ENCODE measurements around the gene TCOF1. TPM values are rescaled to one million over a fixed set of nuclear protein-coding genes. Genes with fewer than 3 reads are reported as not detected.

TCOF1 gene
- total and polyA plus RNA-seq, 2 donors (not counting 3 experiments of a cell fraction or from before 2014, with no cell fraction given), result 11.2 to 52.0 TPM

DNA sequence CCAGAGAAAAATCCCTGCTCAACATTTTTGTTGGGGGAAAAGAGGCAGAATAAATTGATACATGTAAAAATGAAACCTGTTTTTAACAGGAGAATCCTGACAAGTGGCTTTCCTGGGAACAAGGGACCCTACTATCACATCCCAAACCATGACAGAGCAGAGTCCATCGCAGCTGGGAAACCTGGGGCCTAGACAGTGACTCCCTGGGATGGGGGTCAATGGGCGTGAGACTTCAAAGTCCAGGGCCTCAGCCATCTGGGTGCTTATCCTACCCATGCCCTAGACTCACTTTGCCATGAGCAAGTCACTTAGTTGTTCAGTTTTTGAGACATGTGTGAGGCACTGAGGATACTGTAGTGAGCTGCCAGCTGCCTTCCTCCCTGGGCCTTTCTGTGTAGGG lies 5.7 kb downstream of the TCOF1 start:
- Histone ChIP-seq H3K27ac (ENCODE audit: insufficient read depth, low read depth, low read length) (no peak overlapping the region), H3K9ac (replicated peaks; ENCODE audit: extremely low read depth, insufficient read depth, low read length) (no peak overlapping the region), H2AFZ (ENCODE audit: low read depth, low read length) (no peak overlapping the region), H3K9me3 (replicated peaks; ENCODE audit: control insufficient read depth, insufficient read depth, low read length) (no peaks in the 10 kb centered on the region), H3K27me3 (ENCODE audit: control insufficient read depth in 2 of 2, insufficient read depth in 2 of 2, low read length in 2 of 2) (no peaks in the 10 kb centered on the region), H3K4me1 (ENCODE audit: control insufficient read depth, extremely low read depth, insufficient read depth, low read length) (no peaks in the 10 kb centered on the region), H3K4me3 (replicated peaks in 1 of 3; ENCODE audit: insufficient read depth in 1 of 3, low read depth in 1 of 3, low read length in 3 of 3) (no peak overlapping the region), H4K20me1 (replicated peaks; ENCODE audit: control insufficient read depth, extremely low read depth, insufficient read depth, low read length) (no peaks in the 10 kb centered on the region), H3K9me1 (replicated peaks; ENCODE audit: control insufficient read depth, extremely low read depth, insufficient read depth, low read length) (no peaks in the 10 kb centered on the region), H3K36me3 (ENCODE audit: control insufficient read depth in 2 of 2, extremely low read depth in 1 of 2, insufficient read depth in 2 of 2, low read length in 2 of 2) (peaks cover 6 to 31% of the 10 kb centered on the region in 2 experiments), H3K79me2 (ENCODE audit: control insufficient read depth, insufficient read depth, low read length) (peaks cover 25% of the 10 kb centered on the region), H3K4me2 (ENCODE audit: insufficient read depth, low read length) (no peak overlapping the region)
- CTCF ChIA-PET, result interaction anchor here (1.4 to 1.9 kb wide), 2 partner anchors 14 to 73 kb away, joined by 4 to 6 read pairs; no protein-coding TSS in a partner anchor
- POLR2A ChIA-PET, result no interaction called here
- no TSS peak for BruUV-seq (replicated peaks)
- TF ChIP-seq, protein P1, sequence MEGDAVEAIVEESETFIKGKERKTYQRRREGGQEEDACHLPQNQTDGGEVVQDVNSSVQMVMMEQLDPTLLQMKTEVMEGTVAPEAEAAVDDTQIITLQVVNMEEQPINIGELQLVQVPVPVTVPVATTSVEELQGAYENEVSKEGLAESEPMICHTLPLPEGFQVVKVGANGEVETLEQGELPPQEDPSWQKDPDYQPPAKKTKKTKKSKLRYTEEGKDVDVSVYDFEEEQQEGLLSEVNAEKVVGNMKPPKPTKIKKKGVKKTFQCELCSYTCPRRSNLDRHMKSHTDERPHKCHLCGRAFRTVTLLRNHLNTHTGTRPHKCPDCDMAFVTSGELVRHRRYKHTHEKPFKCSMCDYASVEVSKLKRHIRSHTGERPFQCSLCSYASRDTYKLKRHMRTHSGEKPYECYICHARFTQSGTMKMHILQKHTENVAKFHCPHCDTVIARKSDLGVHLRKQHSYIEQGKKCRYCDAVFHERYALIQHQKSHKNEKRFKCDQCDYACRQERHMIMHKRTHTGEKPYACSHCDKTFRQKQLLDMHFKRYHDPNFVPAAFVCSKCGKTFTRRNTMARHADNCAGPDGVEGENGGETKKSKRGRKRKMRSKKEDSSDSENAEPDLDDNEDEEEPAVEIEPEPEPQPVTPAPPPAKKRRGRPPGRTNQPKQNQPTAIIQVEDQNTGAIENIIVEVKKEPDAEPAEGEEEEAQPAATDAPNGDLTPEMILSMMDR (IDR thresholded peaks at IDR 0.05; ENCODE audit: extremely low read depth in 1 of 2, insufficient read depth in 1 of 2, low read depth in 1 of 2, low read length in 2 of 2), result no peak
- TF ChIP-seq FOS (IDR thresholded peaks at IDR 0.05; ENCODE audit: borderline replicate concordance, insufficient read depth, low read length) (no peak), POLR2AphosphoS5 (IDR thresholded peaks at IDR 0.05; ENCODE audit: insufficient read depth, low read depth, low read length) (no peak), GATA2 (IDR thresholded peaks at IDR 0.05; ENCODE audit: insufficient read depth, insufficient read length, low read depth, low read length) (no peak), EZH2 (IDR thresholded peaks at IDR 0.05; ENCODE audit: borderline replicate concordance, low read depth, low read length, severe bottlenecking) (no peak), MYC (IDR thresholded peaks at IDR 0.05; ENCODE audit: low read depth, low read length) (no peak), POLR2A (IDR thresholded peaks at IDR 0.05; ENCODE audit: low read depth, low read length) (no peak), JUN (IDR thresholded peaks at IDR 0.05; ENCODE audit: borderline replicate concordance, insufficient read depth, insufficient read length, low read depth) (no peak)
- TF ChIP-seq, protein P2, sequence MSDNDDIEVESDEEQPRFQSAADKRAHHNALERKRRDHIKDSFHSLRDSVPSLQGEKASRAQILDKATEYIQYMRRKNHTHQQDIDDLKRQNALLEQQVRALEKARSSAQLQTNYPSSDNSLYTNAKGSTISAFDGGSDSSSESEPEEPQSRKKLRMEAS (IDR thresholded peaks at IDR 0.05; ENCODE audit: insufficient read depth, insufficient read length), result no peak
- FAIRE-seq (no peak), DNase-seq (ENCODE audit: low read depth, low spot score) (no peak)
- intact Hi-C loops (cut with micrococcal nuclease), result no loop called here
- dilution Hi-C loops (cut with MboI; ENCODE audit: extremely low pct_ligation_motif_present, low sequenced_read_pairs), result no loop called here

All from endothelial cell of umbilical vein (primary cell).